PC-3 (cell line): Measurements from ENCODE around the gene NUPR1.

Experiments
- CTCF ChIP-seq: fragments of 300-600 bp; sonication (generic); conservative IDR thresholded peaks from 2 replicates; pipeline ENCODE4 v1.5.1; 2017; ENCODE audit warnings: antibody characterized with exemption, low read depth, mild to moderate bottlenecking, low read length
- EZH2 ChIP-seq: fragments of 300-600 bp; sonication (generic); IDR thresholded peaks from one replicate; pipeline ENCODE4 v1.6.1; 2017; ENCODE audit warnings: antibody characterized with exemption, mild to moderate bottlenecking, low read length; ENCODE audit not compliant: unreplicated experiment
- EZH2phosphoT487 ChIP-seq: fragments of 300-600 bp; sonication (generic); IDR thresholded peaks from 2 replicates; pipeline ENCODE4 v1.6.1; 2018; ENCODE audit warnings: mild to moderate bottlenecking, antibody characterized with exemption, low read length, borderline replicate concordance

GRCh38 chr16:28569968-28570752 is 31.4 kb upstream of the NUPR1 start:
- TF ChIP-seq CTCF (no peak), EZH2 (no peak), EZH2phosphoT487 (no peak)
